K562 (cell line): ENCODE data around the gene SLC2A8. TPM values are rescaled to one million over a fixed set of nuclear protein-coding genes. Genes with fewer than 3 reads are reported as not detected.

Experiments used
- ARID4B ChIP-seq: sonication (generic); formaldehyde crosslinking; IDR thresholded peaks from 2 replicates; pipeline ENCODE4 v1.8.0; 2022; ENCODE audit warnings: mild to moderate bottlenecking, missing genetic modification reagents
- ETS2 ChIP-seq: IDR thresholded peaks from 2 replicates; pipeline ENCODE4 v1.6.1; 2016; ENCODE audit warnings: borderline replicate concordance, missing genetic modification characterization, mild to moderate bottlenecking, moderate library complexity, missing compliant biosample characterization; ENCODE audit not compliant: poor library complexity, severe bottlenecking
- KAT8 ChIP-seq: fragments of 450-650 bp; IDR thresholded peaks from 2 replicates; pipeline ENCODE4 v1.6.1; 2016; ENCODE audit warnings: low read depth, mild to moderate bottlenecking
- L3MBTL2 ChIP-seq: fragments of 450-650 bp; IDR thresholded peaks from 2 replicates; pipeline ENCODE4 v1.6.1; 2016; ENCODE audit warnings: mild to moderate bottlenecking, moderate library complexity
- MNT ChIP-seq, 2 experiments: fragments of 450-650 bp; conservative IDR thresholded peaks; 2 replicates each; pipeline ENCODE4 v1.6.1; 2017; ENCODE audit warnings: mild to moderate bottlenecking in 2 of 2, moderate library complexity in 2 of 2
- RREB1 ChIP-seq: fragments of 250-450 bp; sonication (Bioruptor Pico); IDR thresholded peaks from 2 replicates; pipeline ENCODE4 v1.4.0; 2020
- ZNF277 ChIP-seq: fragments of 250-450 bp; sonication (Bioruptor Pico); IDR thresholded peaks from 2 replicates; pipeline ENCODE4 v1.8.0; 2022; ENCODE audit warnings: inconsistent platforms, mild to moderate bottlenecking, moderate library complexity, borderline replicate concordance
- polyA plus RNA-seq, 8 experiments: library from polyadenylated mRNA; depleted of rRNA in 4 of 8; stranded (reverse) in 5 of 8; unstranded in 3 of 8; fragments of >200 nt; fragmentation: Nextera tagmentation in 2 of 8; fragmentation: Illumina TruSeq in 1 of 8; extraction: Ambion mirVana in 2 of 8; extraction: Trizol in 1 of 8; gene quantifications; 2 replicates each; pipeline versions ENCODE4 v1.2.1 to v1.2.3, GENCODE V29; 2011 to 2014; ENCODE audit warnings: inconsistent platforms in 1 of 8, missing spikeins in 1 of 8
- total RNA-seq, 7 experiments: library from RNA; depleted of rRNA in 6 of 7; stranded (reverse); fragments of >200 nt in 6 of 7; fragmentation: Illumina TruSeq in 2 of 7; extraction: Trizol in 2 of 7; gene quantifications; 2 replicates each; pipeline versions ENCODE4 v1.2.1 to v1.2.3, GENCODE V29; 2011 to 2021; ENCODE audit warnings: low replicate concordance in 1 of 7

SLC2A8 gene
- total and polyA plus RNA-seq, 9 of the 15 experiments (the other 6 are each of a cell fraction or from before 2014, with no cell fraction given), result 0.13 to 12.9 (median 5.2) TPM

GRCh38 chr9:127396253-127396807 lies 639 bp upstream of the SLC2A8 start (continued):
- TF ChIP-seq RREB1 (CRISPR knock-in tag) (no peak), ARID4B (CRISPR knock-in tag) (no peak; the same call in 1 of the 2 replicates), ZNF277 (CRISPR knock-in tag) (no peak), ETS2 (tag) (no peak), MNT (conservative IDR thresholded peaks at IDR 0.05) (peak; percentile 98), KAT8 (no peak), L3MBTL2 (peak; percentile 99)
